Activated CD4-positive, alpha-beta T cell treated with anti-CD3 and anti-CD28 coated beads, Interleukin-2, amount 10 ng/mL, durations not matched to agents 7 days and 5 days (primary cell): ENCODE data around the gene CPLX3. TPM values are rescaled to one million over a fixed set of nuclear protein-coding genes. Genes with fewer than 3 reads are reported as not detected.
A peak's percentile ranks its signal among the peaks of the same experiment; 100 is the strongest.

Experiments
- CTCF ChIA-PET: fragments of 350-600 bp; sonication (Branson Sonifier 250); formaldehyde crosslinking; loops from one replicate; lab custom pipeline; 2021; ENCODE audit warnings: antibody characterized with exemption; lab: Charles Lee
- POLR2A ChIA-PET: fragments of 350-600 bp; sonication (Branson Sonifier 250); formaldehyde crosslinking; loops from one replicate; lab custom pipeline; 2021; ENCODE audit warnings: antibody characterized with exemption; lab: Charles Lee
- DNase-seq: peaks from one replicate; pipeline ENCODE4 v3.0.0-alpha.2; 2020
- H3K27ac Mint-ChIP-seq: one replicate; pipeline ENCODE4 v1.8.0; 2021; ENCODE audit warnings: mild to moderate bottlenecking, moderate library complexity, mixed read lengths
- H3K27me3 Mint-ChIP-seq: one replicate; pipeline ENCODE4 v1.8.0; 2021; ENCODE audit warnings: mixed read lengths
- H3K36me3 Mint-ChIP-seq: one replicate; pipeline ENCODE4 v1.8.0; 2021; ENCODE audit warnings: low read depth, mixed read lengths
- H3K4me1 Mint-ChIP-seq: one replicate; pipeline ENCODE4 v1.8.0; 2021; ENCODE audit warnings: mixed read lengths
- H3K4me3 Mint-ChIP-seq: one replicate; pipeline ENCODE4 v1.8.0; 2021; ENCODE audit warnings: mild to moderate bottlenecking, moderate library complexity, mixed read lengths
- H3K9me3 Mint-ChIP-seq: one replicate; pipeline ENCODE4 v1.8.0; 2021; ENCODE audit warnings: mixed read lengths
- microRNA-seq: library from miRNA; unstranded; fragments of <30 nt; microRNA quantifications from one replicate; pipeline ENCODE4 v1.2.0, GENCODE V29; 2021; ENCODE audit warnings: borderline microRNAs expressed, borderline replicate concordance
- total RNA-seq, 2 experiments: library from RNA; stranded (reverse); gene quantifications; one replicate each; pipeline ENCODE4 v1.2.3, GENCODE V29; 2021

Gene CPLX3
- total RNA-seq, 2 experiments from 2014 or later = 0.12 to 0.19 TPM

GRCh38 chr15:74873036-74873755 lies 46.8 kb downstream of the CPLX3 start, which contains the start of gene SCAMP2:
SCAMP2 (minus strand) TSS chr15:74873365; CDS start chr15:74873255, 110 bp downstream.
- peak within 1 kb of the TSS; percentile 94 for H3K4me3 Mint-ChIP-seq
- H3K36me3 Mint-ChIP-seq = peaks cover 39% of the 10 kb centered on the region
- POLR2A ChIA-PET = no interaction called here
- peaks cover 50% of the 10 kb centered on the region for H3K4me1 Mint-ChIP-seq
- H3K9me3 Mint-ChIP-seq = peaks cover under 1% of the 10 kb centered on the region
- peak within 1 kb of the TSS; percentile 93 for H3K27ac Mint-ChIP-seq
- peak; percentile 92 for DNase-seq
- CTCF ChIA-PET = interaction anchor here (0.8 to 2.3 kb wide), 6 partner anchors 11 to 86 kb away, joined by 3 to 8 read pairs (median 4); partner anchors contain the start of gene MPI
- H3K27me3 Mint-ChIP-seq = peaks cover 3% of the 10 kb centered on the region

GRCh38 chr15:74873756-74874424 lies 47.5 kb downstream of the CPLX3 start:
- ChIA-PET POLR2A (no interaction called here), CTCF (interaction anchor here (0.7 to 2.3 kb wide), 8 partner anchors 10 to 86 kb away, joined by 3 to 8 read pairs (median 4); partner anchors contain the start of gene MPI)
- Mint-ChIP-seq H3K36me3 (peaks cover 32% of the 10 kb centered on the region), H3K4me1 (peaks cover 45% of the 10 kb centered on the region), H3K27me3 (peaks cover 3% of the 10 kb centered on the region), H3K27ac (peak overlapping the region; percentile 90), H3K9me3 (no peaks in the 10 kb centered on the region), H3K4me3 (peak overlapping the region; percentile 94)
- DNase-seq = no peak

GRCh38 chr15:74878273-74878672 lies 51.8 kb downstream of the CPLX3 start:
- Mint-ChIP-seq H3K4me1 (peaks cover 13% of the 10 kb centered on the region), H3K27me3 (peaks cover 7% of the 10 kb centered on the region), H3K27ac (no peak overlapping the region), H3K9me3 (peaks cover 5% of the 10 kb centered on the region), H3K36me3 (peaks cover 4% of the 10 kb centered on the region), H3K4me3 (no peak overlapping the region)
- ChIA-PET CTCF (no interaction called here), POLR2A (no interaction called here)
- no peak for DNase-seq

Small RNA genes lying within 50 kb of the gene (microRNA-seq; reads per million reads assigned to microRNA genes)
- gene MIR4513 (not detected), gene MIR6882 (1.3 reads per million)

Other genes with a start within 250 kb of the CPLX3 start
- gene CLK3, start 210.8 kb upstream of the CPLX3 start, total RNA-seq = 100 to 1,000 TPM; 126 to 134 TPM
- 10 to 100 TPM; 34.9 to 41.1 TPM for gene EDC3, start 130.6 kb upstream of the CPLX3 start, total RNA-seq
- 1 to 10 TPM; 2.2 to 2.9 TPM for gene CYP1A1, start 101.1 kb upstream of the CPLX3 start, total RNA-seq
- gene CYP1A2, start 77.8 kb upstream of the CPLX3 start, total RNA-seq = not detected
- 100 to 1,000 TPM; 315 to 348 TPM for gene CSK, start 44.5 kb upstream of the CPLX3 start, total RNA-seq
- gene LMAN1L, start 13.8 kb upstream of the CPLX3 start, total RNA-seq = under 1 TPM; 0.87 to 0.92 TPM
- 10 to 100 TPM; 56.6 to 66.4 TPM for gene ULK3, start 16.5 kb downstream of the CPLX3 start, total RNA-seq
- gene SCAMP2, start 46.7 kb downstream of the CPLX3 start, total RNA-seq = 100 to 1,000 TPM; 126 to 128 TPM
- 10 to 100 TPM; 58.1 to 64.1 TPM for gene MPI, start 63.4 kb downstream of the CPLX3 start, total RNA-seq
- gene FAM219B, start 80.2 kb downstream of the CPLX3 start, total RNA-seq = 10 to 100 TPM; 65.8 to 68.2 TPM
- 100 to 1,000 TPM; 236 to 239 TPM for gene COX5A, start 111.4 kb downstream of the CPLX3 start, total RNA-seq
- gene RPP25, start 130.1 kb downstream of the CPLX3 start, total RNA-seq = 1 to 10 TPM; 6.4 TPM
- gene SCAMP5, start 168.9 kb downstream of the CPLX3 start, total RNA-seq = 1 to 10 TPM; 2.0 to 3.0 TPM
- 10 to 100 TPM; 19.6 to 20.7 TPM for gene PPCDC, start 197.0 kb downstream of the CPLX3 start, total RNA-seq